ENCODE results near the gene GMDS.
"Not testable (repeated sequence)": the region's sequence is repeated elsewhere in the genome, so short reads cannot be mapped to it uniquely, and the experiment has no call there.

The GMDS gene

DNA sequence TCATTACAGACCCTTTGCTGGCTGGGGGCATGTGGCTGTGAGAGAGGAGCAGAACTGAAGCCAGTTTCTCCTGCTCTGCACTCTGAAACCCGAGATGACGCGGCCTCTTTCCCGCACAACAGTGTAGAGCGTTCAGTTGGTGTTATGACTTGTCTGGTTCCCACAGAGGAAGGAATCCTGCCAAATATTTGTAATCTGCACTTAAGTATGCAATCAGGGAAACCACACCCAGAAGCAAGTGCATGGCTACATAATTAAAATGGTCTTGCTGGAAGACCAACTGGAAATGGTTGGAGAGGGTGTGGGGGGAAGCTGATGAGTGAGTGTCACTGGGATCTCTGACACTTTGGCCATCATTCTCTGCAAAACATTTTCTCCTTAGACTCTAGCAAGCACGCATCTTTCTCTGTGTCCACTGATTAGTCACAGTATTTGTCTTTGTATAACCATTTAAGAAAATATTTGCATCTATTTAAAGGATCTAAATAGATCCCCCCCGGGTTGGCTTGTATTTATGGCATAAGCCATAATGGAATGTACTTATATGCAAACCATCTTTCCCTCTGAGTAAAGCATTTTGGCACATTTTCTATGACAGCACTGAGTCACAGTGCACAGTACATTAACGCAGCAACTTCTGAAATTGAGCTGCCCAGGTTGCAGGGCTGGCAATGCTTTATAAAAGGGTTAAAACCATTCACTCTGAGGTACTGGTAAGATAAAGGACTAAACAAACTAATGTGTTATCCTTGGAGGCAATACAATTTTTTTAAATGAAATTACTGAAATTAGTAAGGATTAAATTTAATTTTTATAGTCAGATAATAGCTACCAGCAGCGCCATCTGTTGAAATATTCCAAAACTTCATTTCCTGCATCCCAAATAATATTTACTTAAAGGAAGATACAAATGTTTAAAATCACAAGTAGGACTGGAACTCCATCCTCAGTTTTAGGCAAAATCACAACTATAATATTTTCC is 559.0 kb downstream of the GMDS start:
- DNase-seq (ENCODE audit: low read depth): no peak

DNA sequence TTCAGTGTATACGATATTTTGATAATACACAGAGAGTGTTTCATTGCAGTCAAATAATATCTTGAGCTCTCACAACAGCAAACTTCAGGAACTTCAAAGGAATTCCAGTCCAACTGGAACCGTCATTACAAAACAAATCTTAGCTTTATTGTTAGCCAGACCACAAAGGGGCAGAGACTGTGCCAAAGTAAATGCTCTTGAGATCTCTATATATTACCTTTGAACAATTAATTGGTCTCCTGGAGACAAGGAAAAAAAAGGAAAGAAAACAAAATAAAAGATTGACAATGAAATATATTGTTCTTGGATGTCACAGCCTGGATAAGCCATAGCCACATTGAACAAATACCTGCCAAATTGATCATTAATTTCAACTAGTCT is 565.7 kb downstream of the GMDS start:
- no peak for DNase-seq (ENCODE audit: low read depth)

DNA sequence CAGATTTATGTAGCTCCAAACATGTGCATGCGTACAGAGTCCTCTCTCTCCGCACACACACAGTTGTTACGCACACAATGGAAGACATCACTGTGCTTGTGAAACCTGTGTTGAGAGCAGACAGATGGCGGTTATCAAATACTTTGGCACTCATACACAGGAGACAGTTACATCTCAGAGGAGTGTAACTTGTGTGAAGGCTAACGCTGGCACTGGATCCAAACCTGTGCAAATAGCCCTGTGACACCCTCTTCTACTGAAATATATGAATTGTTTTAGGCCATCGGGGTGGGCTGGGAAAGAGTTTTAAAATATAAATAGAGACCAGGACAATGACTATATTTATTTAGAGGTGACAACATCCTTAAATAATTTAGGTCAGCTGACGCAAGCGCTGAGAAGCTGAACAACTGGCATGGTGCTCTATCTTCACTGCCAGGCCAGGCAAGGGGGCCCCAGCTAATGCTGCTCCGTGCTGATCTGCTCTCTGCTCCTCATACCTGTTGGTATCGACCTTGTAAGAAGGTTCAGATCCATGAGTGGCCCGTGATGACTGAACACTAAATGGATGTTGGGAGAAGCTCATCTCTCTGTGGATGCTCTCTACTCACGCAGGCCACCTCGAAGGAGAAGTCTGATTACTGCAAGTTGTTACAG is 566.2 kb downstream of the GMDS start:
- no peak for DNase-seq (ENCODE audit: low read depth)

DNA sequence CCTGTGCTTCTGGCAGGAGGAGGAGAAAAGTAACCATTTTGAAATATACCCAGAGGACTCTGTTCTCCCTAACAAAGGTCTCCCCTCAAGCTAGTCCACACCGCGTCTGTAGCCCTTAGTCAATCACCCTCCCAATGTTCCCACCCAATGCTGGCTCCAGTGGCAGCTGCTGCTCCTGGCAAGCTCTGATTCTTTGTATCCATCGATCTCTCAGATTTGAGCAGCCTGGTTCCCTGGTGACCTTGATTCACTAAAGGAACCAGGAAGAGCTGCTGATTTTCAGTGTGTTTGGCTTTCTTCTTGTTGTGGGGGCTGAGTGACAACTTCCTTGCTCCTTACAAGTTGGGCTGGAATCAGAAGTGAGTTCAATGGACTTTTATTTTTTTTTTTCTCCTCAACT is 567.2 kb downstream of the GMDS start:
- no peak for DNase-seq (ENCODE audit: low read depth)

DNA sequence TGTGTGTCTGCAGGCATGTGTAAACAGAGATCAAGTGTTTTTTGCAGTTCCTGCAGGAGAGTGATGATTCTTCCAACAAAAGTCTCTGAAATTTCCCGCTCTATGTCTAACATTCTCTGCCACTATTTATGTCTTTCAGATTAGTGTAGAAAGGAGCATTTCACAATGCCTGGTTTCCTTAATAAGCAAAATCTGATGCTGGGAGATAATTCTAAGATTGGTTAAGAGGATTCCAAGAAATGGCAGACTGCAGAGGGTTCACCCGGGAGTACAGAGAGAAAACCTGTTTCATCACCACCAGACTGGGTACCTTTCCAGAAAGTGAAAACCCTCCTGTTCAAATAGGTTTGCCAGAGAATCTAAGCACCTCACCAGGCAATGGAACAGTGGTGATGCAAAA is 573.0 kb downstream of the GMDS start:
- DNase-seq (ENCODE audit: low read depth): no peak

DNA sequence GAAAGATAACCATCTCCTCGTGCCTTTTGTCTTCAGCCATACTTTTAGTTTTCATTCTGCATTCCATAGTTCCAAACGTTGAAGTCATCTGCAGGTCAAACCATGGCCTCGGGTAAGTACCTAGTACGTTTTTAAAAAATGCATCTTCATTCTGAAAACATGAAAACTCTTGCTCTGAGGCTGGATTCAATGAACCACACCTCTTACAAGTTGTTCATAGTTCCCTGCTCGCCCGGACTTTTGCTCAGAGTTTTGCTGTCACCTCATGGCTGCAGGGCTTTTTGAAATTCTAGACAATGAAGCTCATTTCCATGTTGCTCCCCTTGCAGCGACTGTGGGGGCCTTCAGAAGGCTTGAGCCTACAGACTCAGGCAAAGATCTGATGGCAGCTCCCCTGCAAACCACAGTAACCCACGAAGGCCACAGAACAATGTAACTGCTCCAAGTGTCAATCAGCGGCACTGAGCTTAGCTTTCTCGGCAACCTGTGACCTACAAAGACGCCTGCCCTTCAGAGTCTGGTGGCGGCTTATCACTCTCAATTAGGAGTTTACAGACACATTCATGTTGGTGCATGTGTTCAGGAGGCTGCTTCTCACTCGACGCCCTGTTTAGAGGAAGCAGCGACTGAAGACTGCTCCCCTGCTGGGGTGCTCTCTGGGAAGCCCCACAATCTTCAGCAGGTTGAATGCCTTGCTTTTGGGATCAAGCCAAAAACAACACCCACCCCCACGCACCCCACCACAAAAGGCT is 574.5 kb downstream of the GMDS start:
- no peak for DNase-seq (ENCODE audit: low read depth)

DNA sequence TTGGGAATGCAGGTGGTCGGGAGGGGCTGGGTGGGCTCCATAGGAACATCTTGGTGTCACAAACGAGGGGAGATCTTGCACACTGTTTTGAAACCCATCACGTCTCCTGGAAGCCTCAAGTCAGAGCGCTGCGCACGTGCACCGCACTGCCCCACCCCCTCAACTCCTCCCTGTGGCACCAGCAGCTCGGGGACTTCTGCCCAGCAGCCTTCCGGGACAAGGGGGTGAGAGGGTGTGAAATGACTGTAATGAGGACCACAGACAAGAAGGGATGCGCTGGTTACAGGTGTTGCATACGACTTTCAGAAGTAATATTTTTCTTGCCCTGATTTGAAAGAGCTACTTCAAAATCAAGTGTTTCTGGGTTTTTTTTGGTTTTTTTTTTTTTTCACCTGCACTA is 575.4 kb downstream of the GMDS start:
- DNase-seq (ENCODE audit: low read depth): no peak

DNA sequence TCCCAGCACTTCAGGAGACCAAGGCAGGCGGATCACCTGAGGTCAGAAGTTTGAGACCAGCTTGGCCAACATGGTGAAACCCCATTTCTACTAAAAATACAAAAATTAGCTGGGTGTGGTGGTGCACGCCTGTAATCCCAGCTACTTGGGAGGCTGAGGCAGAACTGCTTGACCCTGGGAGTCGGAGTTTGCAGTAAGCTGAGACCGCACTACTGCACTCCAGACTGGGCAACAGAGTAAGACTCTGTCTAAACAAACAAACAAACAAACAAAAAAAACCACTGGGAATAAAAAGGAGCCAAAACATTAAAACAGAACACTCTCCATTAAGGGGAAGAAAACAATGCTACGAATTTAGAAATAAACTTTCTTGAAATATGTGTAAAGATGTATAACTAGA is 576.9 kb downstream of the GMDS start:
- DNase-seq (ENCODE audit: low read depth): not testable (repeated sequence)

DNA sequence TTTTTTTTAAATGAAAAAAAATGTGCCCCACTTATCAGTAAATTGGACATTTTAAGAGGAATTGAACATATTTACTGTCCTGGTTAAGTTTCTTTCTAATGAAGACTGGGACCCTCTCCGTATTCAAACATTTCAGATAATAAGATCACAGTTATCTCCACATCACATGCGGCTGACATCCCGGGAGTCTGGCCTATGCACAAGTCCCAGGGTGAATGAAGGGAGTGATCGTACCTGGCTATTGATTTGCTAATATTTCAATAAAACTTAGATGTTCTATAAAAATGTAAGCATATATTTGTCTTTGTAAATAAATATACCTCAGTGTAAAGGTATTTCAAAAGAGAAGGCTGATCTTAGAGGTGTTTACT is 577.6 kb downstream of the GMDS start:
- DNase-seq (ENCODE audit: low read depth): no peak

DNA sequence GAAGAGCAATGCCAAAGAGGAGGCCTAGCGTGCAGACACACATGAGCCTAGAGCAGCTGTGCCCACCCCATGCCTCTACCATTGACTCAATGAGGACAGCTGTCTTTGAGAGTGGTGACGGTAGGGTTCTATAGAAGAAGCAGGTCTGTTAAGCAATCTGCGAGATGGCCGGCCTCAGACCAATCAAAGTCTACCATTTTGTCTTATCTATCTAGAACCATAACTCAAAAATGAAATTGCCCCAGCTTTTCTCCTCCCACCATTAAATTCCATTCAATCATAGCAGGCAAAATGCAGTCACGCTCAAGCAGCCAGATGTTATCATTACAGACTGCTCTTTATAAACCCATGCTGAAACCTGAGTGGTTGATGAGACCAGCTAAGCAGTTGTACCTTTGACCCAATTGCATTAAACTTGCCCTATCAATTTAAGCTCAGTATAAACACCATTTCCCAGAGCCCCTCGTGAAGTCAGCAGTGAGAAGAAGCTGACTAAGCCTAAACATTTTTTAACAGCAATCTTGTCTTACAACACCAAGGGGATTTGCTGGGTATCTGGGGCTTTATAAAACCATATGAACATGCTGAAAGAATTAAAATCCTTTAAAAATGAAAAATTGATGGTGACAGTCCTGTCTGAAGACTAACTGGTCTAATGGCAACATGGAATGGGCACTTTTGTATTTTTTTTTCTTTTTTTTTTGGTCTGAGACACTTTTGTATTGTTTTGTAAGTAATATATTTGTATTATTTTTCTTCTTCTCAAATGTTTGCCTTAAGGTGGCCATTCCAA is 578.2 kb downstream of the GMDS start:
- no peak for DNase-seq (ENCODE audit: low read depth)

DNA sequence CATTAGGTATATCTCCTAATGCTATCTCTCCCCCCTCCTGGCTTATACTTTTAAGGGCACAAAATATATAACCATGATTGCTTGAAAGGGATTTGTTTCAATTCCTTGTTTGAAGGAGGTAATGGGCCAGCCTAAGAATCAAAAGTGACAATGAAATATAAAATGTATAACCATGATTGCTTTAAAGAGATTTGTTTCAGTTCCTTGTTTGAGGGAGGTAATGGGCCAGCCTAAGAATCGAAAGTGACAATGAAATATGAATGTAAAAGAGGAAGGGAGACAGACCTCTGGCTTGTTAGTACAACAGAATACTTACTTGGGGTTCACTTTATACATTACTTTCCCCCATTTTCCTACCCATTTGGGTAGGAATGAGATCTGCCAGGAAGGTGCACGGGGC is 580.2 kb downstream of the GMDS start:
- no peak for DNase-seq (ENCODE audit: low read depth)

DNA sequence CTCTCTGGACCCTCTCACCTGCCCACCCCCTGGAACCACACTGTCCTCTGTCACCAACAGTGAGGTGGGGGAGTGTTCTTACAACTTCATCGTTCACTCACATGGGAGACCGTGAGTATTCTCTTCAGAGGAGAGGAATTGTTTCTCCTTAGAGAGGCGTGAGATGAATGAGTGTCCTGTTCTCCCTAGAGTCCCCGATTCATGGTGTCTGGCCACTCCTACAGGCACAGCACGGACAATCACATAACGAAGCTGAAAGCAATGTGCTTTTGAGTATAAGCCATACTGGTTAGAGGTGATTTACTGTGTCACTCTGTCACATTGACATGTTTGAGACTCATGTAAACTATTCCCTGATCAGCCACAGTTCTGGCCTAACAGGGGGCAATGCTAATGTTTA is 581.1 kb downstream of the GMDS start:
- no peak for DNase-seq (ENCODE audit: low read depth)

DNA sequence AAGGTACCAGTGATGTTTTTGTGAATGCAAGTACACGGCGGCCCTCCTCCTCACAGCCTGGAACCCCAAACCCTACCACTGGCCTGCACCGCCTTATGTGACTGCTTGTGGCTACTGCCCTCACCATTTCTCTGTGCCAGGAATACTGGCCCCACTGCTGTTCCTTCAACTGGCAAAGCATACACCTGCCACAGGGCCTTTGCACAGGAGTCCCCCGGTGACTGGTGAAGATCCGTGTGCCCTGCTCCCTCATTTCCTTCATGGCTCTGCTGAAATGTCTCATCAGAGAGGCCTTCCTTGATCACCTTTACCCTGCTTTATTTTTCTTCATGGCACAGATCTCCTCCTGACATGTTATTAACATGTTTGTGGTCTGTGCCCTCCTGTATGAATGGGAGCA is 581.9 kb downstream of the GMDS start:
- no peak for DNase-seq (ENCODE audit: low read depth)

DNA sequence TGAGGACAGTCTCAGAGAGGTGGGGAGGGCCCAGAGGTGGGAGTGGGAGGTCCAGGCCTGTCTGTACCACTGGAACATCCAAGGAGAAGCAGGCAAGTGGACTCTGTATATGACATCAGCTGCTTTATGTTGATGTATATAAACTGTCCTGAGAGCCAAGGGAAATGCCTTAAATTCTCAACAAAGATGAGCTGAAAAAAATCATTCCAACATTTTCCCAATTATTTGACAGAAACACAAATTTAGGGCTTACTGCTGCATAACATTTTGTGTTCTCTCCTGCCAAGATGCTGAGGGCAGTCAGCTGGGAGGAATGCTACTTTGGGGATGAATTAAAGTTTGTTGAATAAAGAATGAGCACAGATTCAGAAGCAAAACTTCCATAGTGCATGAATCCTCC is 582.9 kb downstream of the GMDS start:
- DNase-seq (ENCODE audit: low read depth): no peak

DNA sequence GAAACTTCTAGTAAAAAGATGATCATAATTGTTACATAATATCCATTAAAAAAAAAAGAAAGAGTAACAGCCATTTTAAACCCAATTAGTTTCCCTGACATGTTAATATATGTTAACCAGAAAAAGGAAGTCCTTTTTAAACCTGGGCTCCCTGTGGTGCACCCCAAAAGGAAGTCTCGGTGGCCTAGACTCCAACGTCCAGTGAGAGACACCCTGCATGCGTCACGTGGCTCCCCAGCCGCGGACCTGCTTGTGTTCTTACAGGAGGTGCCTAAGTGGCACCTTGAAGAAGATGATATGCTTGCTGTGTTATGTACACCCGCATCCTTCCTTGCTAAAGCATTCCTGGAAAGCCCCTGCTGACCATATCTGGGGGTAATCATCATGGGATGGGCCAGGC is 585.6 kb downstream of the GMDS start:
- DNase-seq (ENCODE audit: low read depth): no peak

DNA sequence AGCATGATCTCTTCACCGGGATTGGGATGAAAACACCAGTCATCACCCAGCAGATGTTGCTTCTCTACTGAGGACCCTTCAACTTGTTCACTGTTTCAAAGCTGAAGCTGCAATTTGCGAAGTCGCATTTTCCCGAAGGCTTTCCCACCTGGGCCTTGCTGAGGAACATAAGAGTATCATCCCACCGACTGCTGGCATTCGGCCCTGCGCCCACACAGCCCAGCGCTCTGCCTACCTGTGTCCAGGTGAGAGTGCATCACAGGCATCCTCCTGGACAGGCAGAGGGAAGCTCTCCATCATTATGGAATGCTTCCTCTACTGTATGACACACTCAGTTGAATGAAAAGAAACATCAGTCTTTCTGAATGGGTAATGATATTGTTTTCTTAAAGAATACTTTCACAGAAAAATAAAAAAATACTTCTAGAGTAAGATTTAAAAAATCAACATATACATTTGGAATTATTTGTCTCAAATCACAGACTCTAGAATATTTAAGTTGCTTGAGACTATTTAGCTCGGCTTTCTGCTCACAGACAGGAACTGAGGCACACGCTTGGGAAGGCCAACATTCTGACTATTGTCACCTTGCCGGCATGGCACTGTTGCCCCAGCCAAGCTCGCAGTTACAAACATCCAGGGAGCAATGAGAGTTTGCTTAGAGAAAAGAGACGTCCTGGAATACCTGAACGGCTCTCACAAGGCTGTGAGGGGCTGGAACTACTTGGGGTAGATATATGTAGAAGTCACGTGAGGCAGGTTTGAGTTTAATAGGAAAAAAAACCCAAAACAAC is 587.0 kb downstream of the GMDS start:
- no peak for DNase-seq (ENCODE audit: low read depth)

DNA sequence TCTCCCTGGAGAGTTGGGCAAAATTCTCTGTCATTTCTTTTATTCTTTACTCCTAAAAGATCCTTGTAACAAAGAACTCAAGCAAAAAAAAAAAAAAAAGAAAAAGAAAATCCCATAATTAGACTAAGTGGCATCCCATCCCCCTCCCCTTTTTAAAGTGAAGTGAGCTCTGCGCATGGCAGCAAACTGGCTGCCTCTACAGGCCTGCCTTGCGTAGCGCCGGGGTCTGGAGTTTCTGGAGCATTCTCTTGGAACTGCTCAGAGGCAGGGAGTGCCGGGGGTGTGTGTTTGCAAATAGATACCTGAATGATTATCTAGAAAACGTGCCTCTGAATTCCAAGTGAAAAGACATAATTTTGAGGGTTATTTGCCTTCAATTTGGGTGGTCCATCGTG is 587.6 kb downstream of the GMDS start:
- no peak for DNase-seq (ENCODE audit: low read depth)

DNA sequence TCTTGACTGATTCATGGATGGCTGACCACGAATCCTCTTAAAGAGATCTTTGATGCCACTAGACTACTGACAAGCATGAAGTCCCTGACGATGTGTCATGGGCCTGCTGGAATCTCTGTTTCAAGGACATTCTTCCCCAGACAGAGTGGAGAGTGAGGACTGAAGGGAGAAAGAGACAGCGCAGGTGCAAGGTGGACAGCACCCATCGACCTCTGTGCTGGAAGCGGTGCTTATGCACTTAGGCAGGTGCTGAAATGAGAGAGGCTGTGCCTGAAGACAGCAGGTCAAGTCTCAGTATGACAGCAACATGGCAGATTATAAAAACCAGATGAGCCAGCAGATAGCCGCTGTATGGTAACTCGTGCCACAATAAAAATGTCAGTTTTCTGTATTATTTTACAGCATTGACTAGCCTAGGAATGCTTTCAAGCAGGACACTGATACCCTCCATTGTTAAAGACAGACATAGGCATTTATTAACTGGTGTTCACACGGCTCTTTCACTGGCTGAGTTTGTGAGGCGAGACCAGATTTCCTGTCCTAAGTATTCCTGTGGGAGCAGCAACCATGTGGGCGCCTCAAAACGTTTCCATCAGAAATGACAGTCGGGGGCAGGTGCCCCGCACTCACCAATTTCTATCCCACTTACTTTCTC is 588.2 kb downstream of the GMDS start:
- DNase-seq (ENCODE audit: low read depth): no peak

DNA sequence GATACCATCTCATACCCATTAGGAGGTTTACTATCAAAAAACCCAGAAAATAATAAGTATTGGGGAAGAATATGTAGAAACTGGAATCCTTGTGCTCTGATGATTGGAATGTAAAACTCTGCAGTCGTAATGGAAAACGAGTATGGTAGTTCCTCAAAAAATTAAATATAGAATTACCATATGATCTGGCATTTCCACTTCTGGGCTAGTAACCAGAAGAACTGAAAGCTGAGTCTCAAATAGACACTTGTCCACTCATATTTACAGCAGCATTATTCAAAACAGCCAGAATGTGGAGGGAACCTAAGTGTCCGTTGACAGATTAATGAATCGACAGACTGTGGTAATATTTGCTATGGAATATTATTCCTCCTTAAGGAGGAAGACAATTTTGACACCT is 591.4 kb downstream of the GMDS start:
- no peak for DNase-seq (ENCODE audit: low read depth)

DNA sequence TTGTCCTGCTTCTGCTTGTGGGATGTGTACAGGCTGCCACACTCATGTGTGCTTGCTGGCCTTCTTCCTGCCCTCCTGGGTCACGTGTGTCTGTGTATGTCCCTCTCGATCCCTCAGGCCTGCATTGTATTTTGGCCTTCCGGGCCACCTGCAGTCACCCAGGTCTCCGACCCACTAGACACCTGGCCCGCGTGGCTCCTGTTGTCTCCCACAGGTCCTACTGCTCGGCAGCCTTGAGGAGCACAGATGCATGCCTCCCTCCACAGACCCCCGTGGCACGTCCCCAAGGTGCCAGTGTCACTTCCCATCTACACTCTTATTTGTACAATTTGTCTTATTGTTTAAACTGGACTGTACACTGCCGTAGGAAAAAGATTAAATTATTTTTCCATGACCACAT is 592.6 kb downstream of the GMDS start:
- DNase-seq (ENCODE audit: low read depth): no peak

DNA sequence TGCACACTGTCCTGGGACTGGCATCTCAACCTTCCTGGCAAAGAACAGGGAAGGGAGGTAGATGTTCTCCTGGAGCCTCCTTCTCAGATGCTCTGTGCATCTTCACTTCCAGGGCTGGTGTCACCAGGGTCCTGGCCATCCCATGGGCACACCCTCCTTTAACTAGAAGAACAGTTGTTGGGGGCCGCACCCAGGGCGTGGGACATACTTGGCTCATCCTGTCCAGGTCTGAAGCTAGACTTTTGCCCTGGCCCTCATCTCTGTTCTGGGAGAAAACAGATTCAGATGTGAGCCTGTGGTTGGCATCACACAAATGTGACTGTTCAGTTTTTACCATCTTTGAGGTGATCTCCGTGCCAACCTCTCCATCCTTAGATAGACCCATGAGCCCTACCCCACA is 594.0 kb downstream of the GMDS start:
- no peak for DNase-seq (ENCODE audit: low read depth)

All from stimulated activated CD4-positive, alpha-beta T cell treated with anti-CD3 and anti-CD28 coated beads, Interleukin-2, amount 100 ng/mL, for 4 hours (primary cell).